ENCODE measurements around the gene TUSC7. TPM values are rescaled to one million over a fixed set of nuclear protein-coding genes. Genes with fewer than 3 reads are reported as not detected.

The TUSC7 gene
- total and polyA plus RNA-seq, 2 of the 4 experiments (the other 2 are of a cell fraction) = not detected

DNA sequence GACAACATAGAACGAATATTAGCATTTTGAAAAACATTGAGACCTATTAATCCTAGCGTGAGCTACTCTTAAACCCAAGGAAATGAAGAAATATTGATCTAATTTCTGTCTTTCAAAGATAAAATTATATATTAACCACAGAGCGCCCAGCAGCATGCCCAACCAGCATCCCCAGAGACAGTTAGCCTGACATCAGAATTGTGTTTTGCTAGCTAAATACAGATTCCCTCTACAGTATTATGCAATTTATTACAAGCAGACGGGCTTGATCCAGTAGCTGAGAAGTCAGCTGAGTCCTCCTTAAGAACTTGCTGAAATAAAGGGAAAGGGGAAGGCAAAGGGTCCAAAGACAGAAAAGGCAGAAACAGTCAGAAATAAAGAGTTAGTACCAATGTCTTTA, 7.2 kb upstream of the TUSC7 start:
- no peak overlapping the region for H2BK5ac ChIP-seq (ENCODE audit: low read depth, low read length, poor library complexity, severe bottlenecking)
- DNase-seq = no peak
- no peak overlapping the region for H2AFZ ChIP-seq (replicated peaks; ENCODE audit: low read length, poor library complexity)
- H3K4ac ChIP-seq (ENCODE audit: low read depth, low read length) = no peak overlapping the region
- H2BK20ac ChIP-seq (ENCODE audit: low read depth, low read length) = no peak overlapping the region
- H3K9ac ChIP-seq (ENCODE audit: low read depth, low read length) = no peak overlapping the region
- dilution Hi-C loops (cut with HindIII; ENCODE audit: low sequenced_read_pairs, unreplicated experiment) (no loop called here), intact Hi-C loops (cut with micrococcal nuclease) (no loop called here), in situ Hi-C loops (cut with MboI; ENCODE audit: low sequenced_read_pairs) (no loop called here)
- H3K14ac ChIP-seq (replicated peaks; ENCODE audit: low read depth, low read length) = no peak overlapping the region
- no peak overlapping the region for H3K56ac ChIP-seq (ENCODE audit: extremely low read depth, insufficient read depth, low read length)
- H4K8ac ChIP-seq (ENCODE audit: low read depth in 2 of 2, low read length in 2 of 2) = no peak overlapping the region
- H3K27me3 ChIP-seq (ENCODE audit: control insufficient read depth, insufficient read depth, low read length) = no peaks in the 10 kb centered on the region
- H2BK120ac ChIP-seq (ENCODE audit: low read depth, low read length) = no peak overlapping the region
- no peaks in the 10 kb centered on the region for H3K36me3 ChIP-seq (ENCODE audit: control insufficient read depth, insufficient read depth, low read length)
- ATAC-seq (ENCODE audit: low read depth) = no peak
- CTCF ChIA-PET = no interaction called here
- H3K4me2 ChIP-seq (ENCODE audit: low read depth, low read length) = no peak overlapping the region
- no TSS peak for BruUV-seq (replicated peaks)
- no peaks in the 10 kb centered on the region for H4K20me1 ChIP-seq (ENCODE audit: insufficient read depth, low read length)
- no peak overlapping the region for H4K5ac ChIP-seq (ENCODE audit: low read depth, low read length)
- no peaks in the 10 kb centered on the region for H3K9me1 ChIP-seq (ENCODE audit: insufficient read depth, low read length)
- H4K91ac ChIP-seq (ENCODE audit: insufficient read depth, low read depth, low read length) = no peak overlapping the region
- no peak overlapping the region for H3K18ac ChIP-seq (ENCODE audit: low read depth, low read length)
- WGBS, 2 experiments (ENCODE audit: extremely low coverage in 2 of 2, insufficient read length in 1 of 2) = no CpG with 5 or more reads among the region's 4 CpGs
- no peaks in the 10 kb centered on the region for H3K79me1 ChIP-seq (ENCODE audit: low read depth in 1 of 2, low read length in 2 of 2)
- H3K27ac ChIP-seq (ENCODE audit: insufficient read depth, low read length) = no peak overlapping the region
- H3K9me3 ChIP-seq (ENCODE audit: control insufficient read depth, insufficient read depth, low read length) = no peaks in the 10 kb centered on the region
- no peak overlapping the region for H3K23ac ChIP-seq (ENCODE audit: low read depth, low read length)
- no peak overlapping the region for H2AK9ac ChIP-seq (replicated peaks; ENCODE audit: low read depth, low read length, poor library complexity)
- H3K4me1 ChIP-seq (ENCODE audit: control insufficient read depth, insufficient read depth, low read length) = no peaks in the 10 kb centered on the region
- POLR2A ChIA-PET (ENCODE audit: unreplicated experiment) = no interaction called here
- H3K4me3 ChIP-seq (ENCODE audit: insufficient read depth, low read depth, low read length) = no peak overlapping the region
- H2AK5ac ChIP-seq (ENCODE audit: low read depth, low read length) = no peak overlapping the region
- no peak overlapping the region for H2BK15ac ChIP-seq (ENCODE audit: low read depth, low read length)
- TF ChIP-seq SMC3 (IDR thresholded peaks at IDR 0.05; ENCODE audit: low read depth, low read length) (no peak), MAZ (IDR thresholded peaks at IDR 0.05; ENCODE audit: borderline replicate concordance, low read depth, low read length) (no peak), RCOR1 (IDR thresholded peaks at IDR 0.05; ENCODE audit: insufficient replicate concordance, low read length) (no peak), BHLHE40 (IDR thresholded peaks at IDR 0.05; ENCODE audit: low read depth, low read length) (no peak), RAD21 (IDR thresholded peaks at IDR 0.05; ENCODE audit: low read length) (no peak), FOS (IDR thresholded peaks at IDR 0.05; ENCODE audit: low read depth, low read length) (no peak), NFE2L2 (IDR thresholded peaks at IDR 0.05; ENCODE audit: low read depth, low read length) (no peak), MAFK (IDR thresholded peaks at IDR 0.05; ENCODE audit: low read depth, low read length) (no peak), CEBPB (IDR thresholded peaks at IDR 0.05; ENCODE audit: low read depth, low read length) (no peak), POLR2A (IDR thresholded peaks at IDR 0.05; ENCODE audit: low read depth, low read length) (no peak)
- TF ChIP-seq, protein P1, sequence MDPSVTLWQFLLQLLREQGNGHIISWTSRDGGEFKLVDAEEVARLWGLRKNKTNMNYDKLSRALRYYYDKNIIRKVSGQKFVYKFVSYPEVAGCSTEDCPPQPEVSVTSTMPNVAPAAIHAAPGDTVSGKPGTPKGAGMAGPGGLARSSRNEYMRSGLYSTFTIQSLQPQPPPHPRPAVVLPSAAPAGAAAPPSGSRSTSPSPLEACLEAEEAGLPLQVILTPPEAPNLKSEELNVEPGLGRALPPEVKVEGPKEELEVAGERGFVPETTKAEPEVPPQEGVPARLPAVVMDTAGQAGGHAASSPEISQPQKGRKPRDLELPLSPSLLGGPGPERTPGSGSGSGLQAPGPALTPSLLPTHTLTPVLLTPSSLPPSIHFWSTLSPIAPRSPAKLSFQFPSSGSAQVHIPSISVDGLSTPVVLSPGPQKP (IDR thresholded peaks at IDR 0.05; ENCODE audit: borderline replicate concordance, low read depth, low read length) = no peak
